Measurements from ENCODE around the gene ARSG.
"Not testable (repeated sequence)": the region's sequence is repeated elsewhere in the genome, so short reads cannot be mapped to it uniquely, and the experiment has no call there.

ARSG gene

DNA sequence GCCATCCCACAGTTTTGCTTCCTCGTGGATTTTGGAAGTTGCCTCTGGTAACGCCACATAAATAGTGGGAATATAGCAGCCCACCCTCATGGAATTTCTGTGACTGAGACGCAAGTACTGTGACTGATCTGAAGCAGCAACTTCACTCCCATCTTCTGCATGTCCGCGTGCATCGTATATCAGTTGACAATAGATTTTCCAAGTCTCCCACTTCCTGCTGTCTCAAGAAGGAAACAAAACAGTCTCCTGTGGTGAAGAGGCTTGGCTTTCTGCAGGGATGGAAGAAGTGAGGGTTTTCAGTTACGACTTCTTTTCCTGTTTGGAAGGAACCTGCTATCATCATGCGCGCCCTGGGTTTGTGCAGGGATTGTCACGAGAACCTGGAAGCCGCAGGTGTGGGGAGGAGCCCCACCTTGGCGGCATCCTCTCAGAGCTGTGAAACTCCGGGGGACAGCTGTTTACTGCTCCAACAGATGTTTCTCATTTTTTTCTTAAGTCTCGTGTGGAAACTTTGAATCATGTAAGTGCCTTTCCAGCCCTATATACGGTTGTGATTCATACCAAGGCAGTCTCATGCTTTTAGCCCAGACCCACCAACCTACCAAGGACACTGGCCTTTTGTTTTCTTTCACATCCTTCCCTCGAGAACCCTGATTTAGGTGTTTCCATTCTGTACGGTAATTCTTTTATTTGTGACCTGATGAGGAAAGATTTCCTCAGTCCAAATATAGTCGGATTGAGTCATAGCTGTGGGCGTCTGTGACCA lies 108.5 kb downstream of the ARSG start:
- DNase-seq: no peak

GRCh38 chr17:68400404-68400735 lies 109.1 kb downstream of the ARSG start:
- DNase-seq: no peak

GRCh38 chr17:68401288-68401687 lies 110.0 kb downstream of the ARSG start:
- no peak for DNase-seq

DNA sequence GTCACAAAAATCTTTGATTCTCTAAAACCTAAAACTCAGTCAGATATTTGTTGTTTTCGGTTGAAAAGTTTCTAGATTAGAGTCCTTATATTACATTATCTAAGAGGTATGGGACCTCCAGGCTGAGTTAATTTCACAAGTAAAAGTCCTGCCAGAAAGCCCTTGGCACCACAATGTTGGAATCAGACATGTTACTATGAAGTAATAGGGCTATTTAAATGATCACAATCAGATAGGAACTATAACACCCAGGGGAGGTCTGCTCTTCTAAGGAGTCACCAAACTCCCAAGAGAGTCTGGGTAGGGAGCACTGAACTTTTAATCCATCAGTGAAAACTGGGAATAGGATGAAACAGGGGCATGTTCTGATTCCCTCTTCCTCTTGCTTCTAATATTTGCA lies 111.8 kb downstream of the ARSG start:
- DNase-seq: no peak

- not testable (repeated sequence) for DNase-seq
Observed at GRCh38 chr17:68403837-68404236, 112.5 kb downstream of the ARSG start.

GRCh38 chr17:68407656-68408055 lies 116.4 kb downstream of the ARSG start:
- DNase-seq: not testable (repeated sequence)

GRCh38 chr17:68413597-68414560 lies 122.6 kb downstream of the ARSG start:
- not testable (repeated sequence) for DNase-seq

DNA sequence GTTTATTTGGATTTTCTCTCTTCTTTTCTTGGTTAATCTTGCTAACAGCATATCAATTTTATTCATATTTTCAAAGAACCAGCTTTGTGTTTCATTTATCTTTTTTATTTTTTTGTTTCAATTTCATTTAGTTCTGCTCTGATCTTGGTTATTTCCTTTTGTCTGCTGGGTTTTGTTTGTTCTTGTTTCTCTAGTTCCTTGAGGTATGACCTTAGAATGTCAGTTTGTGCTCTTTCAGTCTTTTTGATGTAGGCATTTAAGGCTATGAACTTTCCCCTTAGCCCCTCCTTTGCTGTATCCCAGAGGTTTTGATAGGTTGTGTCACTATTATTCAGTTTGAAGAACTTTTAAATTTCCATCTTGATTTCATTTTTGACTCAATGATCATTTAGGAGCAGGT lies 123.6 kb downstream of the ARSG start:
- not testable (repeated sequence) for DNase-seq

DNA sequence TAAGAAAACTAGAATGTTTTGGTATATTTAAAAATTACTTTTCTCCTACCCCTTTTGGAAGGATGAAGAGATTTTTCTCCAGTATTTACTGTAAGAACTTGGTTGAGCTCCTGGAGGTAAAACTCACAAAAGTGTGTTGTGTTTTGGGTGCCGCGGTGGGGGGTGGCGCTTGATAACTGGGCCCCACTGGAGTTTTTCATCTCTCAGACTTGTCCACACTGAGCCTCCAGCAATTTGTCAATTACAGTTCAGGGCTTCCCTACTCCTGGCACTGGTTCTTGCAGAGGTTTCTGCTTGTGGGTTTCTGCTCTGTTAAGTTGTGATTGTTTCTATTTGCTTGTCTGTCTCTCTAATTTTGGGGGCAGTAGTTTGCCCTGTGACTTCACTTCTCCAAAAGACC lies 126.0 kb downstream of the ARSG start:
- no peak for DNase-seq

DNA sequence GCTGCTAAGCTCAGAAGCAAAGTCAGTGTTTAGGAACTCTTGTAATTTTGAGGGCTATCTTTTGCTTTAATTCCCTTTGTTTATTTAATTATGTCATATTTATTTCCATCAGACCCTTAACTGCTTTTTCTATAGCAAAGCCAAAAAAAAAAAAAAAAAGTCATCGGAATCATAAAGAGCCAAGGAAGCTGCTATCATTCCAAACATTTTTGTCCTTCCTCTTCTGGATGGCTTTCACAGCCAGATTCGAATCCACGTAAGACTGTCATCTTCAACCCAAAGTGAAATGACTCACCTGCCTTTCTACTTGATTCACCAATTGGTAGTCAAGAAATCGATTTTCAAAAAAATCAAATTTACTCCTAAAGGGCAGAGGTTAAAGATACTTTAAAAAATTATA lies 127.6 kb downstream of the ARSG start:
- DNase-seq: no peak

- no peak for DNase-seq
Observed at GRCh38 chr17:68420065-68420464, 128.8 kb downstream of the ARSG start.

DNA sequence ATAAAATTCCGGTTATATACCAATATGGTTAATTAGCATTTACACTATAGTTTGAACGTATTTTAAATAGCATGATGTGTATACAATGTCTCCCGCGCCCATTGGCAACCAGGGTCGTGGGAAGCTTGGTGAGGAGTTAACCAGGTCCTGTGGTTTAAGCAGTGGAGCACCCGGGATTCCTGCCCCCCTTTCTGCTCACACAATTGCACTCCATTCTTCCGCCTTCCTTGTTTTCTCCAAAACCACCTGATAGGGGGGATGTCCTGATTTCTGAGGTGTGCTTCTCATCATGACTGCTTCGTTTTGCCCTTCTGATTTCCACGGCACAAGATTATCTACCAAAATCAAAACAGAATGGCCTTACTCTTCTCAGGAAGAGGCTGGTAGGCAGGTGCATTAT lies 130.2 kb downstream of the ARSG start:
- no peak for DNase-seq

DNA sequence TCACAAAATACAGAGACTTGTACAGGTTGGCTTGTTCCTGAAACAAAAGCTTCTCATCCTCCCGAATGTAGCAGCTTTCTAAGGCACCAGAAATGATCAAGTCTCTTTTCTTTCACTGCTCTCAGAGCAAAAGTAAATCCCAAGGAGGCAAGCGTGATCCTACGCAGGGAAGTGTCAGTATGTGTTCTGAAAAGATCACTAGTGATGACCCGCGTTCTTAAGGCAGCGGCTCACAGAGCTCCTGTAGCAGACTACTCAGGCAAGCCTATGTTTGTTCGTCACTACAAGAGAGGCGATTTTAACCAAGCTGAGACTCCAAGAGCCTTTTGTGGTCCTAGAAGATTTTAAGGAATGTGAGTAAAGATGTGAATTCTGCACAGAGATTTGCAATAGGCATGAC lies 131.5 kb downstream of the ARSG start:
- DNase-seq: no peak

DNA sequence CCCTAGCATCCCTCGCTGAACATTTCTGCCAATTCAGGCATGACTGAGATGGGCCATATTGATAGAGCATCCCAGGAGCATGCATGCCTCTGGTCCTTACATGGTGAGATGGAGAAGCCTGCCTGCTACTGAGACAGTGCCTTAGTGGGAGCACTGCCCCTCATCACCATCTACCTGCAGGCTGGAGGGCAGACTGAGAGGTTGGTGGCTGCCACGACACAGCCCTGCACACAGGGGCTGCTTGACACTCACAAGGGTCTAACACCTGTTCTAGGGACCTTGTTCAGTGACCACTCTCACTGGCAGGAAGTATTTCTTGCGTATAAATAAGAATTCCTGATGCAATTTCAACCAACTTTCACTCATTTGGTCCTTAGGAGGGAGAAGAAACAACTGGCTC lies 132.0 kb downstream of the ARSG start:
- DNase-seq: no peak

- no peak for DNase-seq
Observed at GRCh38 chr17:68424203-68424602, 132.9 kb downstream of the ARSG start.

- DNase-seq: peak; percentile 85
Observed at GRCh38 chr17:68424861-68425260, 133.6 kb downstream of the ARSG start.

GRCh38 chr17:68425979-68426378 lies 134.7 kb downstream of the ARSG start:
- DNase-seq: no peak

GRCh38 chr17:68427575-68427974 lies 136.3 kb downstream of the ARSG start:
- DNase-seq: no peak

GRCh38 chr17:68428498-68429172 lies 137.3 kb downstream of the ARSG start:
- DNase-seq: peak; percentile 86

GRCh38 chr17:68429881-68430280 lies 138.6 kb downstream of the ARSG start:
- DNase-seq: no peak

- DNase-seq: no peak
Observed at GRCh38 chr17:68431045-68431608, 139.8 kb downstream of the ARSG start.

GRCh38 chr17:68431661-68432071 lies 140.4 kb downstream of the ARSG start:
- no peak for DNase-seq
